ENCODE measurements around the gene DNAJB11.

Gene DNAJB11

GRCh38 chr3:186598108-186598784, 27.7 kb downstream of the DNAJB11 start:
- H3K4me3 ChIP-seq (ENCODE audit: low read length), result no peak overlapping the region
- no peak for DNase-seq (ENCODE audit: low read depth)
- TF ChIP-seq, protein P1, sequence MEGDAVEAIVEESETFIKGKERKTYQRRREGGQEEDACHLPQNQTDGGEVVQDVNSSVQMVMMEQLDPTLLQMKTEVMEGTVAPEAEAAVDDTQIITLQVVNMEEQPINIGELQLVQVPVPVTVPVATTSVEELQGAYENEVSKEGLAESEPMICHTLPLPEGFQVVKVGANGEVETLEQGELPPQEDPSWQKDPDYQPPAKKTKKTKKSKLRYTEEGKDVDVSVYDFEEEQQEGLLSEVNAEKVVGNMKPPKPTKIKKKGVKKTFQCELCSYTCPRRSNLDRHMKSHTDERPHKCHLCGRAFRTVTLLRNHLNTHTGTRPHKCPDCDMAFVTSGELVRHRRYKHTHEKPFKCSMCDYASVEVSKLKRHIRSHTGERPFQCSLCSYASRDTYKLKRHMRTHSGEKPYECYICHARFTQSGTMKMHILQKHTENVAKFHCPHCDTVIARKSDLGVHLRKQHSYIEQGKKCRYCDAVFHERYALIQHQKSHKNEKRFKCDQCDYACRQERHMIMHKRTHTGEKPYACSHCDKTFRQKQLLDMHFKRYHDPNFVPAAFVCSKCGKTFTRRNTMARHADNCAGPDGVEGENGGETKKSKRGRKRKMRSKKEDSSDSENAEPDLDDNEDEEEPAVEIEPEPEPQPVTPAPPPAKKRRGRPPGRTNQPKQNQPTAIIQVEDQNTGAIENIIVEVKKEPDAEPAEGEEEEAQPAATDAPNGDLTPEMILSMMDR (conservative IDR thresholded peaks at IDR 0.05; ENCODE audit: low read depth, low read length), result no peak

DNA sequence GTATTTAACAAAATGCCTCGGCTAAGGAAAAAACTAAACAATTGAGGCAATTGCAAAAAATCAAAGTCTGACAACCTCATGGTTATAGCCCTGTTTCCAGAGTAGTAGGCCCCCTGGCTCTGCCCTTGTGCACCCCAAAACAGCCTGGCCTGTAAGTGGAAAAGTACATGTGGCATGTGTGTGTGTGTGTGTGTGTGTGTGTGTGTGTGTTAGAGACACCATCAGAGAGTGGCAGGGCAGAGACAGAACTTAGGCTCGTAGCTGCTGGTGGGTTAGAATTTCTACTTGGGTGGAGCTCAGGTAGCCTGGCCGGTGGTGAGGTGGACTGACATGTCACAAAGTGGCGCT, 28.2 kb downstream of the DNAJB11 start:
- DNase-seq (ENCODE audit: low read depth), result no peak
- TF ChIP-seq, protein P1 (conservative IDR thresholded peaks at IDR 0.05; ENCODE audit: low read depth, low read length), result no peak
- H3K4me3 ChIP-seq (ENCODE audit: low read length), result no peak overlapping the region

GRCh38 chr3:186599142-186599784, 28.7 kb downstream of the DNAJB11 start:
- no peak for DNase-seq (ENCODE audit: low read depth)
- TF ChIP-seq, protein P1 (conservative IDR thresholded peaks at IDR 0.05; ENCODE audit: low read depth, low read length), result no peak
- no peak overlapping the region for H3K4me3 ChIP-seq (ENCODE audit: low read length)

DNA sequence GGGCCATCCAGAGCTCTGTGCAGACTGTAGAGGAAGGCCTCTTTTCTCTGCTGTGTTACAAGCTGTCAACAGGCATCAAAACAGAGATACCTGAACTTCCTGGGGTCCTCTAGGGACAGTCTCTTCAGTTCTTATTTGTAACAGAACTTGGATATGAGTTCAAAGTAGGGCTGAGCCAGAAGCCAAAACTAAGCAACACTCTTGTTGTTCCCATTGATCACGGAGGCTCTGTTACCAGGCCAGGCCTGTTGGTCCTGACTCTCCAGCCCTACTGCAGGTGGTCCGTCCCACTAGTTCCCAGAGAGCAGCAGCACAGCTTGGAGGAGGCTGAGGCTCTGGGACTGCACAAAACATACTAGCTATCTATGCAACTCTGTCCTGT, 29.3 kb downstream of the DNAJB11 start:
- TF ChIP-seq, protein P1 (conservative IDR thresholded peaks at IDR 0.05; ENCODE audit: low read depth, low read length), result no peak
- DNase-seq (ENCODE audit: low read depth), result no peak
- no peak overlapping the region for H3K4me3 ChIP-seq (ENCODE audit: low read length)

GRCh38 chr3:186600896-186601295, 30.4 kb downstream of the DNAJB11 start:
- DNase-seq (ENCODE audit: low read depth), result no peak

DNA sequence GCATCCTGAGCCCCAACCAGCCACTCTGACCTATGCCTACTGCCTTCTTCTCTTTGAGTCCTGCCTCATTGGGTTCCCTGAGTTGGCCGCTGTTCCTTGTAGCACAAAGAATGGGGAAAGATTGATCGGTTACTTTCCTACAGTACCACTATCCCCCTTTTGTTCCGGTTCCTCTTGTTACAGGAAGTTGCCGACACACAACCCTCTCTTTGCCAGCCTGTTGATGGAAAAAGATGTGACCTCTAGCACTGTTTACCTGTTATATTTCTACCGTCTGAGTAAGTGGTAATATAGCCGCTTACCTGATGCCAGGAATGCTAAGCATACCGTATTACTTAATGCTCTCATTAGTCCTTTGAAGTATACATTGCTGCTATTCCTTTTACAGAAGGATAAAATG, 32.6 kb downstream of the DNAJB11 start:
- TF ChIP-seq, protein P1 (conservative IDR thresholded peaks at IDR 0.05; ENCODE audit: low read depth, low read length), result no peak
- no peak for DNase-seq (ENCODE audit: low read depth)
- no peak overlapping the region for H3K4me3 ChIP-seq (ENCODE audit: low read length)

More at GRCh38 chr3:186600896-186601295, 30.4 kb downstream of the DNAJB11 start:
- TF ChIP-seq, protein P1 (conservative IDR thresholded peaks at IDR 0.05; ENCODE audit: low read depth, low read length), result no peak
- H3K4me3 ChIP-seq (ENCODE audit: low read length), result no peak overlapping the region

- H3K4me3 ChIP-seq (ENCODE audit: low read length), result no peak overlapping the region
- DNase-seq (ENCODE audit: low read depth), result no peak
- TF ChIP-seq, protein P1 (conservative IDR thresholded peaks at IDR 0.05; ENCODE audit: low read depth, low read length), result no peak
Measured at GRCh38 chr3:186605078-186605477, 34.6 kb downstream of the DNAJB11 start.

Data from retinal pigment epithelial cell (primary cell).